Left cardiac atrium (tissue), 4 donors: ENCODE data around the gene KRTAP1-5. TPM values are rescaled to one million over a fixed set of nuclear protein-coding genes. Genes with fewer than 3 reads are reported as not detected.
"Not testable (repeated sequence)": the region's sequence is repeated elsewhere in the genome, so short reads cannot be mapped to it uniquely, and the experiment has no call there.

ENCODE experiments used
- ATAC-seq, 2 donors: fragments of 200-7000 bp; cut with Tn5 transposase; one replicate each; pipeline ENCODE4 v1.9.1; 2020; ENCODE audit warnings: mild to moderate bottlenecking in 2 of 2, moderate library complexity in 2 of 2
- DNase-seq: peaks from one replicate; pipeline ENCODE4 v3.0.0-alpha.2; 2020
- intact Hi-C, 2 donors: fragments of 100-400 bp; cut with DNase I; formaldehyde crosslinking; loops; one replicate each; pipeline versions ENCODE4 v1.14.1 to v1.15.1; 2022 to 2023
- total RNA-seq, 2 donors: library from RNA; stranded (reverse); fragmentation: NEBNext Ultra II Directional; extraction: Animal tissue kit (Norgen Biotek cat#: 25700); gene quantifications; one replicate each; pipeline ENCODE4 v1.2.1, GENCODE V29; 2021
- donor health status: DM: no; HTN: yes; CAD: no.
- donor health status: DM: no; HTN: yes; CAD: no; lungs with severe emphysema.
- donor health status: DM: yes; HTN: yes; CAD: no.
- donor health status: Dilated cardiomyopathy.

Gene KRTAP1-5
- total RNA-seq, 2 donors from 2014 or later: not detected

- intact Hi-C loops: no loop called here
- ATAC-seq (no peak), DNase-seq (no peak)
Observed at GRCh38 chr17:41054025-41054424, 27.0 kb upstream of the KRTAP1-5 start.

- intact Hi-C loops: no loop called here
- no peak for ATAC-seq
- DNase-seq: no peak
Observed at GRCh38 chr17:41052566-41052965, 25.6 kb upstream of the KRTAP1-5 start.

DNA sequence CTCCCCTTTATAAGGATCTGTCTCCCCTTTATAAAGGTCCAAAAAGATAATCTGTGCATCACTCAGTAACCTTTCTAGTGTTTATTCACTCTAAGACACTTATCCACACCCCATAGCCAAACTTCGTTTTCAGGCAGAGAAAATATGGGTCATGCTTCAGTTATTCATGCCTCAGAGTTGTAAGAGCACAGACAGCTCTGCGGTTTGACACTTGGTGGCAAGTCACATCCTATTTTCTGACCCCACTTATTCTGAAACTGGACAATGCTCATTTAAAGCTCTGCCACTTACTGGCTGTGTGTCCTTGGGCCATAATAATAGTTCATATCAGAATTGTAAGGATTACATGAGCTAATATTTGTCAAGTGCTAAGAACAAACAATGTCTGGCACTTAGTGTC is 22.1 kb upstream of the KRTAP1-5 start:
- DNase-seq (no peak), ATAC-seq (no peak)

GRCh38 chr17:41048441-41048840 is 21.4 kb upstream of the KRTAP1-5 start:
- DNase-seq: no peak
- ATAC-seq: no peak
- intact Hi-C loops: no loop called here

More for the DNA sequence above, 22.1 kb upstream of the KRTAP1-5 start:
- intact Hi-C loops: no loop called here

DNA sequence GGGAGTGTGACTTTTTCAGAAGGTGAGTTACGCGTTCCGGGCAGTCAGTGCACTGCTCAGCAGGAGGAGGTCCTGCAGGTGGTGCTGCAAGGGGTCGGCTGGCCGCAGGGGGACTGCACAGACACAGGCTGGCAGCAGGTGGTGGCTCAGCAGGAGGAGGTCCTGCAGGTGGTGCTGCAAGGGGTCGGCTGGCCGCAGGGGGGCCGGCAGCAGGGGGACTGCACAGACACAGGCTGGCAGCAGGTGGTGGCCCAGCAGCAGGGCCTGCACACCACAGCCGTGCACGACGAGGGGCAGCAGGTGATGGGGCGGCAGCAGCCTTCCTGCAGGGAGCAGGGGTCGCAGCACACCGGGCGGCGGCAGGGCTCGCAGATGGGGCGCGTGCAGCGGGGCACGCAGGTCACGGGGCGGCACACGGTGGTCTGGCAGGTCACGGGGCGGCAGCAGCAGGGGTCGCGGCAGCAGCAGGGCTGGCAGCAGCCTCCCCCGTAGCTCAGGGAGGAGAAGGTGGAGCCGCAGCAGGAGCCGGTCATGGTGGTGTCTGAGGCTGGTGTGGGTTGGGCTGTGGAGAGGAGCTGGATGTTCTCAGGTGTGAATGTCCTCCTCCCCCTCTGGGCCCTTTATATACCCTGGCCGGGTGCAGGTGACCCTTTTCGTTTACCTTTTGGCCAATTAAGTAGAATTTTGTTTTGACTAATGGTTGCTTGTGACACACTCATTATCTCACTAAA is 19.9 kb upstream of the KRTAP1-5 start, which contains the start of gene KRTAP2-1:
KRTAP2-1 (minus strand) TSS at position 582 of the 731 bp plus-strand sequence; CDS start at position 533, 49 bp downstream.
- ATAC-seq, DNase-seq, intact Hi-C loops: not testable (repeated sequence)

DNA sequence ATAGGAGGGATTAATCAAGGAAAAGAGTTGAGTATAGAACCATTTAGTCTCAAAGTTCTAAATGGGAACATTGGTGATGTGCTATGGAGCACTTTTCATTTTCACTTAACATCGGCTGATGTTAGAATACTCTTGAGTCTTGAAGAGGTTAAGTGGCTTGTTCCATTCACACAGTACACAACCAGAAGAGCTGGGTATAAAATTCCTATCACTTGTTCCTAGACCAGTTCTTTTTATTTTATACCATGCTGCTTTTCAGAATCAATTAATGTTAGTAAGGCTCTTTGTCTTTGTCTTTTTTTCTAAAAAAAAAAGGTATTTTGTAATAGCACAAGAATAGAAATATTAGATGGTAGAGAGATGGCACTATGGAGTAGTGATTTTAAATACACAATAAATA is 15.9 kb upstream of the KRTAP1-5 start:
- ATAC-seq (no peak), DNase-seq (no peak)
- intact Hi-C loops: no loop called here

DNA sequence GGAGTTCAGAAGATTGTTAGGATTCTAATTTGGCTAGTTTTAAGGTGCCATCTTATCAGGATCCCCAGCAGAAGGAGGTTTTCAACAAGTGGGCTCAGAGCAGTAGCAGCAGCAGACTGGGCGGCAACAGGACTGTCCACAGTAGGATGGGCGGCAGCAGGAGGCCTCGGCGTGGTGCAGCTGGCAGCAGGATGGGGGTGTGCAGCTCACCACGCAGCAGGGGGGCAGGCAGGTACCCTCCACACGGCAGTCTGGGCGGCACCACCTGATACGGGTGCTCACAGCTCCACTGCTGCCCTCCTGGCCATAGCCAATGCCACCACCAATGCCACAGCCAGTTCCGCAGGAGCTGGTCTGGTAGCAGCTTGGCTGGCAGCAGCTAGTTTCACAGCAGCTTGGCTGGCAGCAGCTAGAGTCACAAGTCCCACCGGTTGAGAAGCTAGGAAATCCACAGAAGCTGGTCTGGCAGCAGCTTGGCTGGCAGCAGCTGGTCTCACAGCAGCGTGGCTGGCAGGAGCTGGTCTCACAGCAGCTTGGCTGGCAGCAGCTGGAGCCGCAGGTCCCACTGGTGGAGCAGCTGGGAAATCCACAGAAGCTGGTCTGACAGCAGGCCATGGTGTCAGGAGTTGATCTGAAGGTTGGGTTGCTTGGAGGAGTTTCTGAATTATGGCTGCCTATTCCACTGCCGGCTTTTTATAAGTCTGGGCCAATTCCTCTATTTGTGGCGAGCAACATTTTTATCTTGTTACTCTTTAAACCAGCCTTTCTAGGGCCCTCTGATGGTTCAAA is 14.0 kb upstream of the KRTAP1-5 start, which contains the start of gene KRTAP1-1:
KRTAP1-1 (minus strand) TSS at position 668 of the 789 bp plus-strand sequence; CDS start at position 615, 53 bp downstream.
- intact Hi-C loops, DNase-seq: not testable (repeated sequence)
- peak in 1 of 2 donors; percentile 53 for ATAC-seq

GRCh38 chr17:41037853-41038350 is 10.9 kb upstream of the KRTAP1-5 start:
- intact Hi-C loops: no loop called here
- ATAC-seq (no peak), DNase-seq (no peak)

GRCh38 chr17:41034346-41034935 is 7.4 kb upstream of the KRTAP1-5 start, which contains the start of gene KRTAP1-3:
KRTAP1-3 (minus strand) TSS chr17:41034874; CDS start chr17:41034821, 53 bp downstream.
- DNase-seq, intact Hi-C loops, ATAC-seq: not testable (repeated sequence)

DNA sequence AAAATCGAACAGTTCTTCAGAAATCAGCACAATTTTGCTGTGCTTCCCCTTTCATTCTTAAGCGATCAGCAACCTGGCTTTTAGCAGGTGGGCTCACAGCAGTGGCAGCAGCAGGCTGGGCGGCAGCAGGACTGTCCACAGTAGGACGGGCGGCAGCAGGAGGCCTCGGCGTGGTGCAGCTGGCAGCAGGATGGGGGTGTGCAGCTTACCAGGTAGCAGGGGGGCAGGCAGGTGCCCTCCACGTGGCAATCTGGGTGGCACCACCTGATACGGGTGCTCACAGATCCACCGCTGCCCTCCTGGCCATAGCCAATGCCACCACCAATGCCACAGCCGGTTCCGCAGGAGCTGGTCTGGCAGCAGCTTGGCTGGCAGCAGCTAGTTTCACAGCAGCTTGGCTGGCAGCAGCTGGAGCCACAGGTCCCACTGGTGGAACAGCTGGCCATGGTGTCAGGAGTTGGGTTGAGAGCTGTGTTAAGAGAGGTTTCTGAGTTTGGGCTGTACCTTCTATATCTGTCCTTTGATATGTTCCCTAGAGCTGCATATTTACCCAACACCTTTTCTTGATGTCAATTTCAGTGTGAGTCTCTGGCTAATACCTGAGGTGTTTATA is 2.7 kb upstream of the KRTAP1-5 start, which contains the start of gene KRTAP1-4:
KRTAP1-4 (minus strand) TSS at position 563 of the 613 bp plus-strand sequence; CDS start at position 446, 117 bp downstream.
- intact Hi-C loops: no loop called here
- ATAC-seq (no peak), DNase-seq (no peak)

- intact Hi-C loops: no loop called here
- no peak for ATAC-seq
Observed at GRCh38 chr17:41024697-41025096, 2.3 kb downstream of the KRTAP1-5 start.

GRCh38 chr17:41020336-41020735 is 6.7 kb downstream of the KRTAP1-5 start:
- ATAC-seq: no peak
- intact Hi-C loops: no loop called here
- no peak for DNase-seq

More at GRCh38 chr17:41024697-41025096, 2.3 kb downstream of the KRTAP1-5 start:
- DNase-seq: no peak

- no peak for DNase-seq
- intact Hi-C loops: no loop called here
- ATAC-seq: no peak
Observed at GRCh38 chr17:41019415-41019814, 7.6 kb downstream of the KRTAP1-5 start.

GRCh38 chr17:41018541-41018940 is 8.5 kb downstream of the KRTAP1-5 start:
- no peak for DNase-seq
- intact Hi-C loops: no loop called here
- ATAC-seq: no peak

DNA sequence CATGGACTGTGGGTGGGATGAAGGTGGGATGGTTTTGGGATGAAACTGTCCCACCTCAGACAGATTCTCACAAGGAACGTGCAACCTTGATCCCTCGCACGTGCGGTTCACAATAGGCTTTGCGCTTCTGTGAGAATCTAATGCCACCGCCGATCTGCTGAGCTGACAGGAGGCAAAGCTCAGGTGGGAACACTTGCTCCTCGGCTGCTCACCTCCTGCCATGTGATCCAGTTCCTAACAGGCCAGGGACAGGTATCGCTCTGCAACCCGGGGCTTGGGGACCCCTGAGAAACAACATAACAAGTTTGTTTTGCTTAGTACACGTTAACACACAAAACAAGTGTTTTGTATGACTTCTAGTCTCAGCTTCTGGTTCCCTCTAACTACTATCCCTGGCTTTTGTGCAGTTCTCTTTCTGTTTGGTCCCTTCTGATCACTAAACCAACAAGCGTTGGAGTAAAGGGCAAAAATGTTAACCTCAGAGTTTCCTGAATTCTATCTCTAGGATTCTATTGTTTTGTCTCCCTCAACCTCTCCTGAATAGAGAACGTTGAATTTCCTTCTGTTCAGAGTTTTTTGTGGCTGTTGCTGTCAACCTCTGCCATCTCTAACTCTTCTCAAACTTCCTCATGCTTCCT is 10.3 kb downstream of the KRTAP1-5 start:
- DNase-seq (no peak), ATAC-seq (no peak)
- intact Hi-C loops: no loop called here

GRCh38 chr17:41015454-41015853 is 11.6 kb downstream of the KRTAP1-5 start:
- no peak for ATAC-seq
- DNase-seq: no peak
- intact Hi-C loops: no loop called here

GRCh38 chr17:41013606-41014005 is 13.4 kb downstream of the KRTAP1-5 start:
- ATAC-seq: no peak
- intact Hi-C loops: no loop called here

DNA sequence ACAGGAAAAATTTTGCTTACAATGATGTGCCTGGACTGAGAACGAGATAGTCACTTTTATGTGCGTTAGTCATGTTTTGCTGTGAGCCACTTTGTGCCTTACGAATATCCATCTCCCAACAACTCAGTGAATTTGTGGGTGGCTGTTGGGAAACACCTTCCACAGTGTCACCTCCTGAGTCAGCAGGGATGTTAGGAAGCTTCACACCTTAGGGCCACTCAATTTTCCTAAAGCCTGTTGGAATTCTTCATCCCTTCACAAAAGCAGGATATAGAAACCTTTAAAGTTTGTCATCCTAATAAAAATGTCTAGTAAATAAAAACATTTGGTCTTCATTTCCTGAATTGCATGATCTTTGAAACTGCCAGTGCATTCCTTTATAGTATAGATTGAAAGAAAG is 13.8 kb downstream of the KRTAP1-5 start:
- ATAC-seq: no peak
- no peak for DNase-seq
- intact Hi-C loops: no loop called here

More at GRCh38 chr17:41013606-41014005, 13.4 kb downstream of the KRTAP1-5 start:
- DNase-seq: no peak
